Measurements from ENCODE around the gene C6orf58. TPM values are rescaled to one million over a fixed set of nuclear protein-coding genes. Genes with fewer than 3 reads are reported as not detected.

The C6orf58 gene
- 0.13 to 0.33 TPM (median 0.13 TPM) in 3 of 5 replicates, not detected in the others for total RNA-seq (2022; extraction: Qiagen RNA extraction; ENCODE audit: low read depth)

DNA sequence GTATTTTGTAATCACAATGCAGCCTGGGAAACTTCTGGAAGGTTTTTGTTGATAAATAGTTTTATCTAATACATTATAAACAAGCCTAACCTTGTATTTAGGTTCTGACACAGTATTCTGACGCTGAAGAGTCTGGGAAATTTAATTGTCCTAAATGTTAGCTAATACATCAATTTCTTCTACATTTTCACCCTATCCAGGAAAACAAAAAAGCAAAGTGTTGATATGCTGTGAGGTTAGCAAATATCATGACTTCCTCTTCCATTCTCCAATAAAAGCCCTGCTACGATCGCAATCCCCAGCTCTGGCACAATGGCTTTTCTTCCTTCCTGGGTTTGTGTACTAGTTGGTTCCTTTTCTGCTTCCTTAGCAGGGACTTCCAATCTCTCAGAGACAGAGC lies at the start of gene C6orf58:
Gene C6orf58, plus strand, starts transcription at position 301 of the 400 bp plus-strand sequence. Its CDS starts 12 bp downstream, at position 313.

Other genes starting within 250 kb of the C6orf58 start
- gene ECHDC1, start 233.6 kb upstream of the C6orf58 start, total RNA-seq (2022; extraction: Qiagen RNA extraction; ENCODE audit: low read depth), result 35.8 to 65.1 TPM (median 37.6 TPM) in 5 replicates
- gene KIAA0408, start 117.8 kb upstream of the C6orf58 start, total RNA-seq (2022; extraction: Qiagen RNA extraction; ENCODE audit: low read depth), result 5.3 to 8.3 TPM (median 5.9 TPM) in 5 replicates

Data from A549 treated with RU486 at 1 μM for 4 hours (cell line).